Fibroblast of gingiva (primary cell): Measurements from ENCODE around the gene KNOP1.

Source experiments
- DNase-seq: peaks from one replicate; pipeline ENCODE4 v3.0.0-alpha.2; 2011; ENCODE audit warnings: low read depth

Gene KNOP1, protein sequence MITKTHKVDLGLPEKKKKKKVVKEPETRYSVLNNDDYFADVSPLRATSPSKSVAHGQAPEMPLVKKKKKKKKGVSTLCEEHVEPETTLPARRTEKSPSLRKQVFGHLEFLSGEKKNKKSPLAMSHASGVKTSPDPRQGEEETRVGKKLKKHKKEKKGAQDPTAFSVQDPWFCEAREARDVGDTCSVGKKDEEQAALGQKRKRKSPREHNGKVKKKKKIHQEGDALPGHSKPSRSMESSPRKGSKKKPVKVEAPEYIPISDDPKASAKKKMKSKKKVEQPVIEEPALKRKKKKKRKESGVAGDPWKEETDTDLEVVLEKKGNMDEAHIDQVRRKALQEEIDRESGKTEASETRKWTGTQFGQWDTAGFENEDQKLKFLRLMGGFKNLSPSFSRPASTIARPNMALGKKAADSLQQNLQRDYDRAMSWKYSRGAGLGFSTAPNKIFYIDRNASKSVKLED

DNA sequence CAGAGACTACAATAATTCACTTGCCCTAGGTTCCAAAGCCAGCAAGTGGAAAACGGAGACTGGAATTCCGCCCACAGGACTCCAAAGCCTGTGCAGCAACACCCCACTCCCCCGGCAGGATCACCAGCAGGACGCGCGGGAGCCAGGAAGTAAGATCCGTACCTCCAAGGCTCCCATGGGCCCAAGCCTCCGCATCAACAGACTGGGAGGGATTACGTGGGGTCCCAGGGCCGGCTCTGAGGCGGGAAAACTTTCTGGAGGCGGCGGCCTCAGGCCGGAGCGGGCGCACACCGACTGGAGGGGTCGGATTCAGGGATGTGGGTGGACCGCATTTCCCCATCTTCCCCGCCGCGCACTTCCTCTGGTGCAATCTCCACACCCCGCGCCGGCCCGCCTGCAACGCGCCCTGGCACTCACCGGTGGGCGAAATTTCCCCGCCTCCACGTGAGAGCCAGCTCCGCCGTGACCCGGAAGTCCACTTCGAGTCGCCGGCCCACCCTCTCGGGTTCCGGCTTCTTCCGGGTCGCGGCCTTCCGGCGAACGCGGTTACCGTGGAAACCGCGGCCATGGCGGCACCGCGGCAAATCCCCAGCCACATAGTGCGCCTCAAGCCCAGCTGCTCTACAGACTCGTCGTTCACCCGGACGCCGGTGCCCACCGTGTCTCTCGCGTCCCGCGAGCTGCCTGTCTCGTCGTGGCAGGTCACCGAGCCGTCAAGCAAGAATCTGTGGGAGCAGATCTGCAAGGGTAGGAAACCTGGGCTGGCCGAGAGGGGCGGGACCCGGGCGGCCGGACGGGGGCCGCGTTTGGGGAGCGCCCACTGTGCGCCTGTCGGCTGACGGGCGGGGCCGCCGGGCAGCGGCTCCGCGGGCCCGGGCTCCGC lies at the start of gene KNOP1, which contains the start of gene IQCK:
KNOP1 (minus strand) TSS at position 487 of the 883 bp plus-strand sequence. CDS start 3,192 bp downstream, outside the sequence.
IQCK (plus strand) TSS at position 531 of the 883 bp plus-strand sequence; CDS start at position 567, 36 bp downstream.
- DNase-seq, result peak; percentile 88

DNA sequence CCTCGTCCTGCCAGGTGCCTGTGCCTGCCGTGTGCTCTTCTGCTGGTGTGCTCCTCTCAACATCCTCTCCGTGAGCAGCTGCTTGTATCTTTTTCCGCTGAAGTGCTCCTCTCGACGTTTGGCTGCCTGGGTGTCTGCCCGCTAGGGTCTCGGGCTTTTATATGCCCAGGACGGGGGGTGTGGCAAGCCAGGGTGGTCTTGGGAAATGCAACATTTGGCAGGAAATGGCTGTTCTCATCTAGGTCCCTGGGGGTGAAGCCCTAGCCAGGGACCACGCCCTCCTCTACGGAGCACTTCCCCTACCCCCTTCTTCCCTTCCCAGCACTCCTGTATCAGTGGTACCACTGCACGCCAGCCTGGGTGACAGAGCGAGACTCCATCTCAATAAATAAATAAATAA lies 49.5 kb upstream of the KNOP1 start:
- no peak for DNase-seq

DNA sequence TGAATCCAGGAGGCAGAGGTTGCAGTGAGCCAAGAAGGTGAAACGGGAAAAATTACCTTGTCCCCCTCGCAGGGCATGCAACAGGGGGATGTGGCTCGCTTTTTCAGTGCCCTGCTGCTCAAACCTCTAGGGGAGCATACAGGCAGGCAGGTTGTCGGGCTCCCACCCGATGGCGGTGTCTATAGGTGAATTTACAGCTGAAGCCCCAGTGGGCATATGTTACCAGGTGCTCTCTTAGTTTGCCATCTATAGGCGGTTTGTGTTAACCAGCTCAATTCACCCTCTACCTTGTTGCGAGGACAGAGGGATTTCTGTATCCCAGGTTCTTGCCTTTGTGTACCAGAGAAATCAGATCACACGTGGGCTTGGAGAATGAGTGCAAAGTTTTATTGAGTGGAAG lies 49.0 kb upstream of the KNOP1 start:
- no peak for DNase-seq

DNA sequence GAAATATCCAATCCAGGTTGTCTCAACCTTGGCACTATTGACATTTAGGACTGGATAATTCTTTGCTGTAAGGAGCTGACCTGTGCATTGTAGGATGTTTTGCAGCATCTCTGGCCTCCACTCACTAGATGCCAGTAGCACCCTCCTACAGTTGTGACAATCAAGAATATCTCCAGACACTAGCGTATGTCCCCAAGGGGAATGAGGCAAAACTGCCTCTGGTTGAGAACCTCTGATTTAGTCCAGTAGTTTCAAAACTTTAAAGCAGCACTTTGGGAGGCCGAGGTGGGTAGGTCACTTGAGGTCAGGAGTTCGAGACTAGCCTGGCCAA lies 48.5 kb upstream of the KNOP1 start:
- no peak for DNase-seq

DNA sequence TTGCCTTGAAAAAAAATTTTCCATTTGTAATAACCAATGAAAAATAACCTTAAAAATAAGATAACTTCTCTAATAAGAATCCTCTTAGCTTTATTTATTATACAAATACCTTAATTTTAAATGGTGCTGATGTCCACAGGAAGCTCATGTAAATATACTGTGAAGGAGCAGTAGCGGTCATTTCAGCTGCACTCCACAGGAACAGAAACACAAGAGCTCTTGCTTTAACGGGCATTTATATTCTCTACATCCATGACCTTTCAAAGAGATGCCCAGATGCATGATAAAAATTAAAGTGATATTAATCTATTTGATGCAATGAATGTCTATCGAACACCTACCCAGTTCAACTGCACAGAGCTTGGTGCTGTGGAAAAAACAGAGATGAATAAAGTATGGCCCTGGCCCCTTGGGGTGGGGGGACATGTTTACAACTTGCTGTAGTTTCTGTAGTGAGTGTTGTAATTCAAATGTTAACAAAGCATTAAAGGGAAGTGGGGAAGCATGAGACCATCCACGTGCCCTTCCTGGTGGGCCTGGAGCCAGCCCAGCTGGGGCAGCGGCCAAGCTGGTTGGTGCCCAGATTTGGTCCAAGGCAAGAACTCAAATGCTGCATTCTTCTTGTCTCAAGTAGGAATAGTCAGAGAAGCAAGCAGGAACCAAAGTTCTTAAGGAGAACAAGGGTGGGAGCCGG lies 48.0 kb upstream of the KNOP1 start:
- peak; percentile 34 for DNase-seq

DNA sequence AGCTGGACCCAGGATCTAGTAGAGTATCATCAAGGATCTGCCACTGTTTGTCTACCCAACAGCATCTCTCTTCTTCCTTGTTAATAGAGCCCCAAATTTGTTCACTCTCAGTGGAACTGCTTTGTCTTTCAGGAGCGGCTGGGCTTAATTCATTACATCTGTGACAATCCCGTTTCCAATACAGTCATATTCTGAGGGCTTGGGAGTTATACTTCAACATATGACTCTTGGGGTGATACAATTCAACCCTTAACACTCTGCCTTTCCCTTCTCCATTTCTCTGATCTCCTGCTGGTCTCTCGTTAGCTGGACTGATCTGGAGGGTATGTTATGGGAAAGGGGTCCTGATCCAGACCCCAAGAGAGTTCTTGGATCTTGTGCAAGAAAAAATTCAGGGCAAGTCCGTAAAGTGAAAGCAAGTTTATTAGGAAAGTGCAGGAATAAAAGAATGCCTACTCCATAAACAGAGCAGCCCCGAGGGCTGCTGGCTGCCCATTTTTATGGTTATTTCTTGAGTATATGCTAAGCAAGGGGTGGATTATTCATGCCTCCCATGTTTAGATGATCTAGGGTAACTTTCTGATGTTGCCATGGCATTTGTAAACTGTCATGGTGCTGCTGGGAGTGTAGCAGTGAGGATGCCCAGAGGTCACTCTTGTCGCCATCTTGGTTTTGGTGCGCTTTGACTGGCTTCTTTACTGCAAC lies 42.5 kb upstream of the KNOP1 start:
- no peak for DNase-seq

DNA sequence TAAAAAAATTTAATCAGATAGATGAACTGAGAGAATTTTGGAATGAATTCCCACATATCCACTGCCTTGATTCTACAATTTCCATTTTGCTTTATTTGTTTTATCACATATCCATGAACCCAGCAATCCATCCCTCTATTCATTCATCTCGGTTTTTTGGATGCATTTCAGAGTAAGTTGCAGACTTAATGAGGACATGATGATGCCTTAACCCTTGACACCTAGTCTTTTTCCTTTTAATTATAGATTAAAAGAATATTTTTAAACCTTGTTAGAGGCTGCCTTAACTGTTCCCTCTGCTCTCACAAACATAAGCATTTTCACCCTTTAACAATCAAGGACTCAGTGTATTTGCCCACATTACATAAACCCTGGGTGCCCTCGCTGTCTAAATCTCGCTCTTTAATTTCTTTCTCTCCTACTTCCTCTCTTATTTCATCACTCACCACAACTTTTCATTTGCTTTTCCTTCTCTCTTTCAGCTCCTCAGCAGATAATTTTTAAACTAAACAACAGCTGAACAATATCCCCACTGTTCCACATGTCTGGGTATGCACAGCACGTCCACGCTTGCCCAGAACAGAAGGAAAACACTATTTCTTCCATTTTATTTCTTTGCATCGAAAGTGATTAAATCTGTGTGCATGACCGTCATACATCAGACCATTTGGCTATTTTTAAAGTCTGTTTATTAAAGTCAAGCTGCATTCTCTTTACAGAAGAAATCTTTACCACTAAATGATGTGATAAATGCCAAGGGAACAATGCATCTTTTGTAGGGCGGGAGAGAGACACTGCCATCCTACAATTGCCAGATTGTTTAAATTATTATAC lies 40.0 kb upstream of the KNOP1 start:
- no peak for DNase-seq

DNA sequence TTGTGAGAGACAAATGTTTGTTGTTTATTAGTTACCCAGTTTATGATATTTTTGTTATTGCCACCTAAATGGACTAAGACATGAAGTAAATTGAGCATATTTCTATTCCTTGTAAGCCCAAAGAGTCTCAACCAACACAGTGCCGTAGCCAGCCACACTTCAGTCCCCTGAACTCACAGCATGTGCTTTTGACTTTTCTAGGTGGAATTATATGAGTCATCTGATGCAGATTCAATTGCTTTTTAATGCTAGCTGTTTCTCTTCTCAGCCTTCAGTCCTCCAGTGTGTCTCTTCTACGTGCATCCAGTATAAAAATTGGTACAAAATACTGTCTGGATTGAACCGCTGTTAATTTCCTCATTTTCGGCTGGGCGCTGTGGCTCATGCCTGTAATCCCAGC lies 39.0 kb upstream of the KNOP1 start:
- DNase-seq, result no peak

DNA sequence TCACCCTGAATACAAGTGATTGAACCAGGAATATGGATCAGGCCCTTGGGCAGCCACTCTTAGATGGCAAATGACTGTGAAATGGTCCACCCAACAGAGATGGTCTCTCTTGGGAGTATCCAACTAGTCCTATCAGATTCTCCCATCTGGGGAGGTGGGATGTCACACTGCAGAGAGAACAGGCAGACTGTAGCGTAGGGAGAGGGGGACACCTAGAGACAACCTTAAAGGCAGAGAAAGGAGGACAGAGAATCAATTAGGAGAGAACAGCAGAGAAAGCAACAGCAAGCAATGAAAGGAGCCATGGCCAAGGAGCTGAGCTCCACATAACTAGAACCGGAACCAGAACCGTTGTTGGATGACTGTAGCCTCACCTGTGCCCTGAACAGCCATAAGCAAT lies 37.2 kb upstream of the KNOP1 start:
- no peak for DNase-seq

DNA sequence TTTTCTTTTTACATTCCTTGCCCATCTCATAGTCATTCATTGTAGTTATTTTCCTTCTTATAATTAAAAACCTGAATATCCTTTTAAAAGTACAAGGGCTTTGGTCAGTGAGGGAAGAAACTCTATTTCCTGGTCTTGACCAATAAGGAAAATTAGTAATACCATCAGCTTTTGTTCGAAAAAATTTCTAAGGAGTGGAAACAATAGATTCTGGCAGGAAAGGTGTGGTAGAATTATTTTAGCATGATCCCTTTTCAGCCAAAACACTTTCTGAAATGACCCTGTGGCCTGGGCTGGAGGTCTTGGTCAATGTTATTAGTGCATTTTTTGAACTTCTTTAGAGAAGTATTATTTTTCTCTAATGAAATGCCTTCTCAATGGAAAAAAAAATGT lies 36.6 kb upstream of the KNOP1 start:
- no peak for DNase-seq

DNA sequence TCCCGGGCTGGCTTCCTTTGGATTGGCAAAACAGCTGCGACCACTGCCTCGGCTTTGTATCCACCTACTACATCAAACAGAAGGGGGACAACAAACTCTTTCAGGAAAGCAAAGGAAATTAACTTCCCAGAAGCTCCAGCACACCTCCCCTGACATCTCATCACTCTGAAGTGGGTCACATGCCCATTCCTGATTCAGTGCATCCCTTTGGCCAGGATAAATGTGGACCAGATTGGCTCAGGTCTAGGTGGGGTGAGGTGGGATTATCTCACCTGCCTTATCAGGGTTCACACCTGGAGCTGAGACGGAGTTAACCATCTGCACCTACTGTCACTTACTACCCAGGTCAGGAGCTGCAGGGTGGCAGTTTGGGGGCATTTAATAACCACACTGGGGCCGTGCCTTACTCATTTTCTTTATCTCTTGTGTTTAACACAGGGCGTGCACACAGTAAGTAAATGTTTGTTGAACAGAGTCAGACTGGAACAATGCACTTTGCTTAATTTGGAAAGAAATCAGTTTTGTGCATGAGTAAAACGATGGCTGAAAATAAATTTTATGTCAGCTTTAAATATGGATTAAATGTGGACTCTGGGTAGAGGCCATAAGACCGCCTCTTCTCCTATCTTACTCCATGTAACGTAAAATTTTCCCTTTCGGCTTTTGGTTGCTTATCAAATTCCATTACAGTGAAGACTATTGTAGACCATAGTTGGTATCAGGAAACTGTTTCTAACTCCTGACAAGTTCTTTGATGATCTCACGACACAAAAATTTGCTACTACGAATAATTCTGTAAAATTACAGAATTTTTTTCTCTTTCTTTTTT lies 36.0 kb upstream of the KNOP1 start:
- DNase-seq, result no peak

DNA sequence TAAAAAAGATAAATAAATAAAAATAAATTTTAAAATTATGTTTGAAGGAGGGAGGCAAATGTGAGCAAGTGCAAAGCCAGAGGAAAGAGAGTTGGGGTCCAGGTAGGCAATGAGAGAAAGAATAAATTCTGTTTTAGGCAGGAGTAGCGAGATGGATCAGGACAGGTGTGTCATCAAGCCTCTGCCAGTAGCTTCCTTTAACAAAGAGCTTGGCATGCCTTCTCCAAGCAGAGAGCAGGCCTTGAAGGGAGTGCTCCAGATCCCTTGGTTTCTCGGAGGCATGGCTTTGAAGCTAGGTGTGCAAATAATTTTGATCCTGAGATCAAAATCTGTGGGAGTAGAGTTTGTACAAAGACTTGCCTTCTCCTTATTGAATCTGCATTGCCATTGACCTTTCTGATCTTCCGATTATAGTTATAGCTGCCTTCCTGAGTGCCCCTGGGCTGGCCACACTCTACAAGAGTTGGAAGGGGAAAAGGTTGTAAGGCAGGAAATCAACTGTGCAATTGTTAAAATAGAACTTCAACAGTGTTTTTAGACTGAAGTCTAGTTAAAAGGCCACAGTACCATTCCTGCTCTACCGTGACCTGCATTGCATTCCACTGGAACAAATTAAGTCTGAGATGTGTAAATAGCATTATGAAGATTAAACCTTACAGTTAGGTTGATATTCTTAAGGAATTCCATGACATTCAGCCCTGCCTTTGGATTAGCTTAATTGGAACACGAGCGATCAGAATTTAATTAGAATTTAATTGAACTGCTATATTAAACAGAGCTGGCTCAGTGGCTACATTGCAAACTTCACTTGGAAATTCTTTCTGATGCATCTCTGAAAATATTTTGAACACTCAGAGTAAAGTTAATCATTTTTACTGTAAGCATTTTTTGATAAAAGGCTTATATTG lies 33.7 kb upstream of the KNOP1 start:
- DNase-seq, result no peak

DNA sequence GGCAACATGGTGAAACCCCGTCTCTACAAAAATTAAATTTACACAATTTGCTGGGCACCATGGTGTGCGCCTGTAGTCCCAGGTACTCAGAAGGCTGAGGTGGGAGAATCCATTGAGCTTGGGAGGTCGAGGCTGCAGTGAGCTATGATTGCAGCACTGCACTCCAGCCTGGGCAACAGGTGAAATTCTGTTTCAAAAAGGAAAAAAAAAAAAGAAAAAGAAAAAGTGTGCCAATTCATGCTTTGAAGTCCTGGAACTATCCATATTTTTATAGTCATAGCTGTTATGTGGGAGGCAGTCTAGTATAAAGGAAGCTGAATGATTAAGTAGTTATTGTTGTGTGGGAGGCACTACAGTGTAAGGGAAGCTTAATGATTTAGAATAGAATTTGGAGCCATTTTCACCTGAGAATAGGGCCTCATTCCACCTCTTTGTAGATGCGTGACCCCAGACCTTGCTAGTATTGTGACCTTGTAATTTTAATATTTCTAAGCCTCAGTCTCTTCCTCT lies 31.6 kb upstream of the KNOP1 start:
- no peak for DNase-seq

DNA sequence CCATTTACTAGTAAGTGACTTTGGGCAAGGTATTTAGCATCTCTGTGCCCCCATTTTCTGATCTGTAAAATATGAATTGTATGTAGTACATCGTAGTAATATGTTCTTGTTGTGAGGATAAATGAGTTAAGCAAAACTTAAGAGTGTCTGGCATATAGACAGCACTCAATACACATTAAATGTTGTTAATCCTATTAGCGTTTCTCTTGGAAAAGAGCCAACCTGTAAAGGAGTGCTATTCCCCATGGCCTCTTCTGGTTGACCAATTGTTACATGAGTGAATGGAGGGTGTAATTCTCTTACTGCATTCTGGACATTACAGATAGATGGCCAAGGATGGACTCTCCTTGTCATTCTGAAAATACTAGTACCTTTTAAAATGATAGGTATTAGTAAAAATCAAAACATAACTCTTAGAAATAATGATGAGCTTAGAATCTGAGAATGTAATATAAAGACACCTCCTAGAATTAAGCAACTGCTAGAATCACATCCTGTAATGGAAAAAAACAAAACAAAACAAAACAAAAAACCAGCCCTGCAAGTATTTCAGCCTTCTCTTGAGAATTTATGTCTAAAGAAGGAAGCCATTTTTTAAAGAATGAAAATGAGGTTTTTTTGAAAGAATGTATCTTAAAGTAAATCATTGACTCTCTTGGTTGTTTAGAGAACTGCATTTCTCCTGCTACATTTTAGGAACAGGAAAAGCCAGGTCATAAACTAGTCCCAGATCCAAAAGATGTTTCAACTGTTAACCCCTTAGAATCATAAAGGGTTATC lies 30.6 kb upstream of the KNOP1 start:
- no peak for DNase-seq

DNA sequence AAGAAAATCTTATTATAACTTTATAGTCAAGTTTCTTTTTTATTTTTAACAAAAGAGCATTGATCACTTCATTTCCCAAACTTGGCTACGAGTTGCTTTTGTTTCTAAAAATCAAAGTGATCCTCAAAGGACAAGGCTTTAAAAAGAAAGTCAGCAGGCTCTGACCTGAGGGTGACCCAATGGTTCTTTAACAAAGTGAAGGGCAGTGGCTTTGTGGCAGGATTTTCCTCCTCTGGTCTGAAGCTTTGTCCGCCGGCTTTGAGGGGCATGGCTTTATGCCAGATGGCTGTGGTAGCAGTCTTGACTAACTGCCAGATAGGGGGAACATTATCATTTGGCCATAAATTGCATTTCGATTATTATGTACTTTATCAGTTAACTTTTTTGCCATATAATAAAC lies 28.5 kb upstream of the KNOP1 start:
- no peak for DNase-seq

DNA sequence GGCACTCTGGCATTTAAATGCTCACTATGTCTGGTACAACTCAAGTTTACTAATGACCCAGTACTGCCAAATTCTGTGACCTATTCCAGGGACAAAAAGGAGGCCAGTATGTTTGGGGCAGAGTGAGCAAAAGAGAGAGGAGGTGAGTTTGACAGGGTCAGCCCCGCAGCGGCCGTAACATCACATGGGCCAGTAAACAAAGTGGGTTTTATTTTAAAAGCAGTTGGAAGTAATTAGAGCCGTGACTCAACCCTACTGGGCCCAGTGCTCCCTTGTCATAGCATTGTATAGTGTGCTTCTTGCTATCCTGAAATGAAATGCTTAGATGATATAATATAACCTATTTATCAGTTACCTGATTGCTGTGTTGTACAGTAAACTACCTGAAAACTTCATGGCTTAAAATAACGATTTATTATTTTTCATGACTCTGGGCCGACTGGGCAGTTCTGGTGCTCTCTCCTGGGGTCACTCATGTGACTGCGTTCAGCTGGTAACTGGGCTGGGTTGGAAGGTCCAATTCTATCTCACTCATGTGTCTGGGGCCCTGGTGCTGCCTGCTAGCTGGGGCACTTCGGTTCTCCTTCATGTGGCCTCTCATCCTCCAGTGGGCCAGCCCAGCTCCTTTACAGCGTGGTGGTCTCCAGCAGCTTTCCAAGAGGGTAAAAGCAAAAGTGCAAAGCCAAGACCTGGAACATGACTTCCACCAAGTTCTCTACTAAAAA lies 27.4 kb upstream of the KNOP1 start:
- peak; percentile 25 for DNase-seq

DNA sequence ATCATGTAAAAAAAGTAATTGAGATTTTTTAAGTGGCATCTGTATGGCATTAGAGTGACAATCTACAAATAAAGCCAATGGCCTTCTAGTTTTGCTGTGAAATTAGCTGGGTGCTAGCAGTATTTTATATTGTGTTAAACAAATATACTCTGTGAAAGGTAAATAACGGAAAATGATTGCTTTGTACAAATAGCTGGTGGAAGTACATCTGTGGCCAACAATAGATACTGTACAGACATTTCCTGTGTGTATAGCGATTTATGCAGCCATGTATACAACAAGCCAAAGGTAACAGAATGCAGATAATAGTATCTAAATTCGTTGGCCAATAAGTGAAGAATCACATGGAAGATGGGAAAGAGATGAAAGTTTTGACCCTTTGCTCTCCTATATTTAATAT lies 26.6 kb upstream of the KNOP1 start:
- DNase-seq, result no peak
